ENCODE results near the gene MGAT5.

GRCh38 chr2:134433979-134434378 is 180.1 kb downstream of the MGAT5 start:
- TF ChIP-seq CTCF (conservative IDR thresholded peaks at IDR 0.05; ENCODE audit: low read length): no peak
- TF ChIP-seq EZH2phosphoT487 (IDR thresholded peaks at IDR 0.05; ENCODE audit: borderline replicate concordance, low read depth, low read length): no peak
